Stomach (tissue), 4 donors: ENCODE data around the gene CHCHD3.

Experiments used
- CTCF ChIP-seq, 7 experiments: fragments of 450-650 bp in 4 of 7; fragments of 200-600 bp in 3 of 7; sonication (generic) in 3 of 7; IDR thresholded peaks; one replicate each; pipeline ENCODE4 v1.5.1; 2016 to 2019; ENCODE audit warnings: antibody characterized with exemption in 7 of 7, control low read depth in 2 of 7, mild to moderate bottlenecking in 1 of 7
- POLR2AphosphoS5 ChIP-seq, 3 donors: sonication (generic); formaldehyde crosslinking; IDR thresholded peaks; one replicate each; pipeline ENCODE4 v1.6.1; 2016; ENCODE audit warnings: antibody characterized with exemption in 3 of 3

DNA sequence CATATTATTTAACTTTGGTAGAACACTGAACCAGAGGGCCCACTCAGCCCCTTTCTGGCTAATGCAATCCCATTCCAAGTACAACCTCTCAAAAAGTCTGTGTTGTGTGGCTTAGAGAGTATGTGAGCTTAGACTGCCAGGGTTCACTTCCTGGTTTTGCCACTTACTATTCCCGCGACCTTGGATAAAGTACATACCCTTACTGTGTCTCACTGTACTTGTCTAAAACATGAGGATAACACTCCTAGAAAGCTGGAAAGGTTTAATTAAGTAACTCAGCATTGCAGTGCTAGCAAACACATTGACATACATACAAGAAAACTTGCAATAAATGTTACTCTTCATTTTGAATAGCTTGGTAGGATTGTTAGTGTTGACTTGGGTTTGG lies 215.8 kb downstream of the CHCHD3 start:
- no peak for TF ChIP-seq POLR2AphosphoS5 (IDR thresholded peaks at IDR 0.05)
- no peak for TF ChIP-seq CTCF (IDR thresholded peaks at IDR 0.05)
